ENCODE results near the gene ITPKB.

Gene ITPKB

GRCh38 chr1:226671277-226671676 lies 67.8 kb downstream of the ITPKB start:
- TF ChIP-seq CTCF (IDR thresholded peaks at IDR 0.05; ENCODE audit: borderline replicate concordance, control extremely low read depth, extremely low read depth, insufficient read depth, missing control alignments), result no peak
- no peak for DNase-seq (ENCODE audit: low spot score)
- in situ Hi-C loops (cut with MboI; ENCODE audit: low sequenced_read_pairs, unreplicated experiment), result no loop called here

- DNase-seq (ENCODE audit: low spot score), result no peak
- no peak for TF ChIP-seq CTCF (IDR thresholded peaks at IDR 0.05; ENCODE audit: borderline replicate concordance, control extremely low read depth, extremely low read depth, insufficient read depth, missing control alignments)
- in situ Hi-C loops (cut with MboI; ENCODE audit: low sequenced_read_pairs, unreplicated experiment), result no loop called here
Measured at GRCh38 chr1:226670073-226670472, 69.0 kb downstream of the ITPKB start.

GRCh38 chr1:226668173-226668560 lies 70.9 kb downstream of the ITPKB start:
- DNase-seq (ENCODE audit: low spot score), result no peak
- in situ Hi-C loops (cut with MboI; ENCODE audit: low sequenced_read_pairs, unreplicated experiment), result no loop called here
- TF ChIP-seq CTCF (IDR thresholded peaks at IDR 0.05; ENCODE audit: borderline replicate concordance, control extremely low read depth, extremely low read depth, insufficient read depth, missing control alignments), result no peak

- in situ Hi-C loops (cut with MboI; ENCODE audit: low sequenced_read_pairs, unreplicated experiment), result no loop called here
- no peak for TF ChIP-seq CTCF (IDR thresholded peaks at IDR 0.05; ENCODE audit: borderline replicate concordance, control extremely low read depth, extremely low read depth, insufficient read depth, missing control alignments)
- no peak for DNase-seq (ENCODE audit: low spot score)
Measured at GRCh38 chr1:226666692-226667091, 72.4 kb downstream of the ITPKB start.

- no peak for TF ChIP-seq CTCF (IDR thresholded peaks at IDR 0.05; ENCODE audit: borderline replicate concordance, control extremely low read depth, extremely low read depth, insufficient read depth, missing control alignments)
- in situ Hi-C loops (cut with MboI; ENCODE audit: low sequenced_read_pairs, unreplicated experiment), result no loop called here
- no peak for DNase-seq (ENCODE audit: low spot score)
Measured at GRCh38 chr1:226666164-226666506, 72.9 kb downstream of the ITPKB start.

- TF ChIP-seq CTCF (IDR thresholded peaks at IDR 0.05; ENCODE audit: borderline replicate concordance, control extremely low read depth, extremely low read depth, insufficient read depth, missing control alignments), result no peak
- in situ Hi-C loops (cut with MboI; ENCODE audit: low sequenced_read_pairs, unreplicated experiment), result no loop called here
- DNase-seq (ENCODE audit: low spot score), result no peak
Measured at GRCh38 chr1:226665505-226666163, 73.4 kb downstream of the ITPKB start.
